Fibroblast of skin of left quadriceps (primary cell): ENCODE measurements around the gene CNTNAP2.
"Not testable (repeated sequence)": the region's sequence is repeated elsewhere in the genome, so short reads cannot be mapped to it uniquely, and the experiment has no call there.

Experiments
- DNase-seq, 2 experiments: peaks; one replicate each; pipeline ENCODE4 v3.0.0-alpha.2; 2013; ENCODE audit warnings: low read depth in 2 of 2

Gene CNTNAP2

DNA sequence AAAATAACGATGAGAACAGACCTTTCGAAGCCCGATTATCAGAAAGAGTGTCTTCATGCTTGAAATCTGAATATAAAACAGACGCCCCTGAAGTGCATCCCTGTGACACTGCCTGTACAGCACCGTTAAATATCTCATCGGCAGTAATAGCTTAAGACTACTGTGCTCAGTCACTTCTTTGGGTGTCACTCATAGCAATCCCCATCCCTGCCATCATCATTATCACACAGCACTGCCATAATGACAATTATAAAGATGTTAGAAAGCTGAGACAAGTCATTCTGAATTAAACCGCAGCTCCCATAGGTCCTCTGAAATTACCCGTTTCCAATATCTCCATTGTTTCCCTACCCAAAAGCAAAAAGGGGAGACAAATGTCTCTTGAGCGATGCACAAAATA lies 1906.2 kb downstream of the CNTNAP2 start:
- DNase-seq, result no peak

DNA sequence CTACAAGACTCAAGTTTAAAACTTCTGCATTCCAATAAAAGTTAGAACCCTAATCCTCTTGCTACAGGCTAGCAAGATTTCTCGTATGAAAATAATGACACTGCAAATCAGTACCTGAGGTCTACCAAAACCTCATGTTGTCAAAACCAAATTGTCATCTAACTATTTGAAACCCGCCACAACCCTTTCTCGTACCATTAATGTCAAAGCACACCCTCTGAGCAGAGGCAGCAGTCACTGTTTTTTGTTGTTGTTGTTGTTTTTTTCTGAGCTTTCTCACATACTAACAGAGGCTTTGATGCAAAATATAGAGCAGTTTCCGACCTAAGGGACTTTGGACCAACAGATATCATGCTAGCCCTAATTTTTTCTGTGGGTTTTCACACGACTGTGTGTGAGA lies 1910.1 kb downstream of the CNTNAP2 start:
- DNase-seq, result no peak

DNA sequence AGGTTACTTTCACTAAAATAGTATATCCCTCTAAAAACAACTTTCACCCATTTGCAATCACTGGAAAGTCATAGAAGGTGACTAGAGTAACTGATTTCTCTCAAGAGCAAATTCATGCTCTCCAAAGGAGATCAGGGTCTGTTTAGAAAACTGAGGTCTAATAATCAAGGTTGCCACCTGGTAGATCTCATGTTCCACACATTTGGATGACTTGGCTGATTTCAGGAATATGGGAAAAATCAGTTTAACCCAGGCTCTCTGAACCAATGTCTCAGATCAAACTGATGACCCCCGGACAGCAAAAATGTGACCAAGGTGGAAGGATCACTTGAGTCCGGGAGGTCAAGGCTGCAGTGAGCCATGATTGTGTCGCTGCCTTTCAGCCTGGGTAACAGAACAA lies 1911.6 kb downstream of the CNTNAP2 start:
- DNase-seq, result no peak

DNA sequence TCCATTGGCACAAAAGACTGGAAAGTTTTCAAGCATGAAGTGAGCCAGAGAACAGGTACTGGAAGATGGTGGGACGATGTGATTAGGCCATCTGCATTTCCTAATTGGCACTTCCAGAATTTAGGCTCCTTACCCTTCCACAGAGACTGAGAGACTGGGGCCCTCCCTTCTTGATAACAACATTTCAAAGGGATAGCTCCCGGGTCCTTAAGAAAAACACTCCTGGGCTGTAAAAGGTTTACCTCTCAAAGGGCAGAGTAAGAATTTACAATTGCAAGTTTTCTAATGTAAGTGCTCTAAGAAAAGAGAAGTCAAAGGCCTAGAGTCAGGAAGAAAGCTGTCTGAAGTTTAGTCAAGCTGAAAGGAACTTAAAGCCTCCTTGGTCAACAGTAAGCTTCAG lies 1914.4 kb downstream of the CNTNAP2 start:
- DNase-seq, result no peak

DNA sequence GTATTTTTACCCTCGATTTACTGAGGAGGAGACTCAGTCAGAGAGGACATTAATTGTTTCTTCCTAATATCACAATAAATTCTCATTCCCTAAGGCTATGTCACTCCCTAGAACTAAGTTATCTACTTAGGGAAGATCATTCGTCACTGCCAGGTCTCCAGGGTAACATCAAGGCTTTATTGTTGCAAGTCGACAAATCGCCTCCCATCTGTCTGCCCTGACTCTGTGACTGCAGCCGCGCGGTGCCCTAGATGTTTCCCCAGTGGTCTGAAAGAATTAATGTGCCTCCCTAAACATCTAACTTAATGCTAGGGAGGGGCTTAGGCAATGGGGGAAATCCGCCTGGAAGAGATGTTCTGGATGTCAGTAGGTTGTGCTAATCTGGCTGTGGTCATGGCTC lies 1915.2 kb downstream of the CNTNAP2 start:
- DNase-seq, result no peak

DNA sequence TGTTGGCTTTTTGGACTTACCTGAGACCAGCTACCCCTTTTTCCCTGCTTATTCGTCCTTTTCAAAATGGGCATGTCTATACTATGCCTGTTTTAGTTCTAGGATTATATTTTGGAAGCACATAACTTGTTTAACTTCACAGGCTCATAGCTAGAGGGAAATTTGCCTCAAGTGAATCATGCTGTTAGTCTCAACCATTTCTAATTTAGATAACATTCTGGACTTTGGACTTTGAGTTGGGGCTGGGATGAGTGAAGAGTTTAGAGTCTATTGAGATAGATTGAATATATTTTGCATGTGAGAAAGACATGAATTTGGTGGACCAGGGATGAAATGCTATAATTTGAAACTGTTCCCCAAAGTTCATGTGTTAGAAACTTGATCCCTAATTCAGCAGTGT lies 1919.3 kb downstream of the CNTNAP2 start:
- no peak for DNase-seq

DNA sequence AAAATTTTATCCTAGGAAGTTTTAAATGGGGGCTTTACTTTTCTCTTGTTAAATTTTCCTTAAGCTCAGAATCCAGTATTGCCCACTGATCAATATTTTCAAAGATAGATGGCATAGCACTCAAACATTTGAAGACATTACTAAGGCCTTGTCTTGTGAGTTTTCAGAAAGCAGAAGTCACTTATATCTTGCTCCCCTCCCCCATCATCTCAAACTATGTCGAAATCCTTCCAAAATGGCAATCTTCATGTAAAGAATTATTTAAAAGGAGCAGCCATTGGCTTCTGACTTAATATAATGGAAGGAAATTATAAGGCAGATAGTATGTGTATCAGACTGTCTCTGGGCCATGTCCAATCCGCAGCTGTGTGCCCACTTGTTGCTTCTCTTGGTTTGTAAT lies 1920.4 kb downstream of the CNTNAP2 start:
- DNase-seq, result no peak

DNA sequence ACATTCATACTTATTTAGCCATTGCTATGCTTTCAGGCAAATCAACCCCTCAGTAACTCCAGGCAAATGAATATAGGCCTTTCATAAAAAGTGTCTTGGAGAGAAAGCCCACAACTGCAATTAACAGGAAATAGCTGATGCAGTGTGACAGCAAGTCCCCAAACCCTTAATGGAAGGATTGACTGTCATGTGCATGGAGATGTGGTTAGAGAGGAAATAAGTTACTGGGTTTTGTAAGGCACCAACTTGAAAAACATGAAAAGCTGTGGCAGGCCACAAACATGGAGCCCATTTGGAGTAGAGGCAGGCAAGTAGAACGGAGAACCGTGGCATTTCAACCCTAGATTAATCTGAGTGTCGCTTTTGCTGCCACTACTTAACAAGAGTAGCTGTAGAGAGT lies 1924.6 kb downstream of the CNTNAP2 start:
- DNase-seq, result no peak

DNA sequence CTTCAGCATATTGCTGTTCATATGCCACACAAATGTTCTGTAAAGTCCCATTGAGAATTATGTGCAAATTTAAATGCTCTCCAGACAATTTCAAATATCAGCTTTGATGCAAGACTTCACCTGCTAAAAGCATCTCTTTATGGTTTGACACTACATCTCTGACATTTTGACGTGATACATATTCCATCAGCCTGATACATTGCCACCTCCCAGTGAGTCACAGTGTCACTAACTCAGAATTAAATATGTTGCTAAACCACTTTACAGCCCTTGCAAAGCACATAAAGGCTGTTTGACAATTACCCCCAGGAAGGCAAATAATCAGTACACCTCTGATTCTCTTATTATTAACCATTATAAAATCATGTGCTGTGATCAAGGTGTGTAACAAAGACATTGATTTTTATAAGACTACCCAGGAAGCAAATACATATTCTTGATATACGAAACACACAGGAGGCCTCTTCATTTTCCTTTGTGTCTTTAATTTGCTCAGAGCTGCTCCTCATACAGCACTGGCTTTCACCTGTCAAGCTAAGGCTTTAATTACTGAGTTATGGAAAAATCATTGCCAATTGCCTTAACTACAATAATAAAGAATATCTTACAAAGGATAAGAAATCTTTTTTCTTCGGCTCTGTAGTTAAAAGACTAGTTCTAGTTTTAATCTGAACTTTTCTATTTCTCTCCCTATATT lies 1926.5 kb downstream of the CNTNAP2 start:
- no peak for DNase-seq

DNA sequence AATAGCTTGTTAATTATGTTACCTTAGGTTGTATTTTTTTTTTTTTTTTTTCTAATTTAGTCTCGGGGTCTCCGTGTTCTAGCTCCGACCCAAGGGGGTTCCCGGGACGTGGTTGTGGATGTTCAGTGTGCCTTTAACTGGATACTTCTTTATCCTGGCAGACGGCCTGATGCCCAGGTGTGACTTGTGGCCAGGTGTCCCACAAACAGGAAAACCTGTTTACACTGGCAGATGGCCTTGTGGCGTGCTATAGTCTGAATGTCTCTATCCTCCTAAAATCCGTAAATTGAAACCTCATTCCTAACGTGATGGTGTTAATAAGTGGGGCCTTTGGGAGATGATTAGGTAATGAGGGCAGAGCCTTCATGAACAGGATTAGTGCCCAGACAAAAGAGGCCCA lies 1927.6 kb downstream of the CNTNAP2 start:
- no peak for DNase-seq

DNA sequence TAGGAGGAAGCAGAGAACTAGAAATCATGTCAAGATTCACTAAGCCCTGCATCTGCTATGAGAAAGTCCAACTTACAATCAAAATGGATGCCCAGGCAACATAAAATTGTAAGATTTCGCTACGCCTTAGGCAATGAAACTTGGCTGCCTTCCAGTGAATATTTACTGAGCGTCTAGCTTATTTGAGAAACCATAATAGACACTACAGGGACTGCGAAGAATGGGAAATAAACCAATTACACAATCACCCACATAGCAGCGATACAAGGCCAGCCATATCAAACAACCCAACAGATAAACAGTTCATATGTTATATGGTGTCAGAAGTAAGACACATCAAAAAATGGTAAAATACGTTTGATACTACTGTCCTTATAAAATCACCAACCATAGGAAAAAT lies 1928.9 kb downstream of the CNTNAP2 start:
- DNase-seq, result no peak

DNA sequence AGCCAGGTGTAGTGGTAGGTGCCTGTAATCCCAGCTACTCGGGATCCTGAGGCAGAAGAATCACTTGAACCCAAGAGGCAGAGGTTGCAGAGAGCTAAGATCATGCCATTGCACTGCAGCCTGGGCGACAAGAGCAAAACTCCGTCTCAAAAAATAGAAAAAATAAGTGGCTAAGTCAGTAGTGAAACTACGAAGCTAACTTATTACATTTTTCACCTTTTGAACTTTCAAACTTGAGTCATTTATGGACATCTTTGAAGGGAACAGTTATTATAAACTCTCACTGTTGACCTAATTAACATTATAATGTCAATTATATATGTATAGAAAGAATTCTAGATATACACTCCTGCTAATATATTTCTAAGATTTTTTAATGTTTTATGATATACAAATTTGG lies 1932.5 kb downstream of the CNTNAP2 start:
- no peak for DNase-seq

DNA sequence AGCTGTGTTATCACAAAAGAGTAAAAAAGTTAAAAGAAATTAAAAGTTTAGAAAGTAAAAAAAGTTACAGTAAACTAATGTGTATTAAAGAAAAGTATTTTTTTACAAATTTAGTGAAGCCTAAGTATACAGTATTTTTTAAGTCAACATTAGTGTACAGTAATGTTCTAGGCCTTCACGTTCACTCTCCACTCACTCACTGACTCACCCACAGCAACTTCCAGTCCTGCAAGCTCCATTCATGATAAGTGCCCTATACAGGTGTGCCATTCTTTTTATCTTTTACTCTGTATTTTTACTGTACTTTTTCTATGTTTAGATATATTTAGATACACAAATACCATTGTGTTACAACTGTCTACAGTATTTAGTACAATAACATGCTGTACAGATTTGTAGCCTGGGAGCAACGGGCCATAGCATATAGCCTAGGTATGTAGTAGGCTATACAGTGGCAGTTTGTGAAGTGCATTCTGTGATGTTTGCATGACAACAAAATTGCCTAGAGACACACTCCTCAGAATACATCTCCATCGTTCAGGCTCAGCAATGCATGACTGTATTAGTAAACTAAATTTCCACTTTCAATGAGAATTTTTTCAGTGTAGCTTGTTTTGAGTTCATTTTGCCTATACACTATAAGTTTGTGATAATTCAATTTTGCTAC lies 1934.0 kb downstream of the CNTNAP2 start:
- DNase-seq, result no peak

DNA sequence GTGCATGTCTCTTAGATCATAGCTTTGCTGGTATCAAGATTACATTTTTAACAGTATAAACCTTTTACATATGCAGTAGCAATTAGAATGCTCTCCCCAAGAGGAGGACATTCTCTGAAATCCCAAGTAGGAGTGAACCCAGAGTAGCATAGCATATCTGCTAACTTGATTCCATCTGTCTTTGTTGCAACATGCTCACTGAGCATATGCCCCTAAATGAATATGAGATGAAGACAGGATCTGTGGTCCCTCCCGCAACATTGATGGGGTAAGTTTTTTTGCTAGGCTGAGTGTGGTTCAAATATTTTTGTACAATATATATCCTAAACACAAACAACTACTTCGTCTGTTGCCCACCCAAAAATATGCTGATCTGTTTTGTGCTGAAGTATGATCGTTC lies 1939.8 kb downstream of the CNTNAP2 start:
- no peak for DNase-seq

DNA sequence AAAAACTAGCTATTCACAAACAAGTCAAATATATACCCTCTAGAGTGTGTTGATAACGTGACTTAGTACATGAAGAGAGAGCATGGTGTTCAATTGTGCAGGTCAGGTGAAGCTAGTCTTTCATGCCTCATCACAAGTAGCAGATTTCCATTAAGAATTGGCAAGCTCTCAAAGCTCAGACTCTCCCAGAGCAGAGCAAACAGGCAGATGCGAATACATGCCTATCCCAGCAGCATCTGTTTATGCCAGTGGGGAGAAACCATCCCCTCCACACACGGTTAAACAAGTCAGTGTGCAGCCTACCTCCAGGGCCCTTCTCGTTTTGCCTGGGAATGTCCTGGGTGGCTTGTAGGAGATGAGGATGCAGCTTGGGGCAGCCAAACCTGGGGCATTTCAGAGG lies 1941.5 kb downstream of the CNTNAP2 start:
- no peak for DNase-seq

DNA sequence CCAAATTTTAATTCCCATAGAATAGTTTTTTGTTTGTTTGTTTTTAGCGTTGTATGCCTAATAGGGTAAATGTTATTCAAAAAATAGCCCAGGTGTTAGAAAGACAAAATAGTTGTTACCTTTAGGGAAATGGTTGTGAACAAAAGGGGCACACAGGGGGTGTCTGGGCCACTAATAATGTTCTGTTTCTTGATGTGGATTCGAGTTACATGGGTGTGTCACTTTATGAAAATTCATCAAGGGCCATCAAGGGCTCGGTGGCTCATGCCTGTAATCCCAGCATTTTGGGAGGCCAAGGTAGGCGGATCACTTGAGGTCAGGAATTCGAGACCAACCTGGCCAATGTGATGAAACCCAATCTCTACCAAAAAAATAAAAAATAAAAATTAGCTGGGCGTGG lies 1942.2 kb downstream of the CNTNAP2 start:
- DNase-seq, result no peak

DNA sequence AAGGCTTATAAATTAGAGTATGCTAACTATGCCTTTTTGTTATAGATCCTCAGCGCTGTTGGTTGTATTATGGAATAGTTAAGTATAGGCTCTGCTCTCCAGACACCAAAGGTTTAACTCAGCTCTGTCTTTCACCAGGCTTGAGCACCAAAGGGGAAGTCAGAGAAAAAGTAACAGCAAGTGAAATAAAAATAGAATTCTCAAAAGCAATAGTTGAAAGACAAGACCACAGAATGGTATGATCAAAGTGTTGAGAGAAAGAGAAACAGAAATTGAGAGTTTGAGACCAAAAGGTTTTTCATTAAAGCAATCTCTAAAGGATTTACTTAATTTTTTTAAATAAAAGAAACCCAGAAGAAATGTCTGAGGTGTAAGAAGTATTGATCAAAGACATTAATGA lies 1944.1 kb downstream of the CNTNAP2 start:
- no peak for DNase-seq

DNA sequence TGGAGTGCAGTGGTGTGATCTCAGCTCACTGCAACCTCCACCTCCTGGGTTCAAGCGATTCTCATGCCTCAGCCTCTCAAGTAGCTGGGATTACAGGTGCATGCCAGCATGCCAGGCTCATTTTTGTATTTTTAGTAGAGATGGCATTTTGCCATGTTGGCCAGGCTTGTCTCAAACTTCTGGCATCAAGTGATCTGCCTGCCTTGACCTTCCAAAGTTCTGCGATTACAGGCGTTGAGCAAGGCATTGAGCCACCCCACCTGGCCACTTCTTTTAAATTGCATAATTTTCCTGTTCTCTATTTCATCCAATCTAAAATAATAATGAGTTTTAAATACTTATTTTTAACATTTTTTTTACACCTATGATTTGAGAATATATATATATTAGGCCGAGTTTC lies 1961.5 kb downstream of the CNTNAP2 start:
- DNase-seq, result not testable (repeated sequence)

DNA sequence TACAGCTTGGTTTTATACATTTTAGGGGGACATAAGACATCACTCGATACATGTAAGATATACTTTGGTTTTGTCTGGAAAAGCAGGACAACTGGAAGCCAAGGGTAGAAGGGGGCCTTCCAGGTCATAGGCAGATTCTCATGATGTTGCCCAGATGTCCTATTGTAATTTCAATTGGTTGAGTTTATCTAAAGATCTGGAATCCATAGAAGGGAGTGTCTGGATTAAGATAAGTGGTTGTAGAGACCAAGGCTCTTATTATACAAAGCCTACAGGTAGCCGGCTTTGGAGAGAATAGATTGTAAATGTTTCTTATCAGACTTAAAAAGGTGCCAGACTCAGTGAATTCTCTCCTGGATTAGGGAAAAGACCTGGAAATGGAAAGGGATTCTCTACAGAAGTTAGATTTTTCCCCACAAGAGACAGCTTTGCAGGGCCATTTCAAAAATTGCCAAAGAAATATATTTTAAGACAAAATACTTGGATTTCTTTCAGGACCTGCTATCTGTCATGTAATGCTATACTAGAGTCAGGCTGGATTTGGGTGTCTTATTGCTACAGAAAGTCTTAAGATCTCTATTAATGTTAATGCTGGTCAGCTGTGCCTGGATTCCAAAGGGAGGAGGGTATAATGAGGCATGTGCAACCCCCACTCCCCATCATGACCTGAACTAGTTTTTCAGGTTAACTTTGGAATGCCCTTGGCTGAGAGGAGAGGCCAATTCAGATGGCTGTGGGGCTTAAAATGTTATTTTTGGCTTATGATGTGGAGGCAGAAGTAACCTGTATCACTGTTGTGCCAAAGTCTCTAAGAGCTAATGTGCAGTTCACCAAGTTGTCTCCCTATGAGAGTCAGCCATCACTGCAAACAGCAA lies 1962.8 kb downstream of the CNTNAP2 start:
- DNase-seq, result no peak

DNA sequence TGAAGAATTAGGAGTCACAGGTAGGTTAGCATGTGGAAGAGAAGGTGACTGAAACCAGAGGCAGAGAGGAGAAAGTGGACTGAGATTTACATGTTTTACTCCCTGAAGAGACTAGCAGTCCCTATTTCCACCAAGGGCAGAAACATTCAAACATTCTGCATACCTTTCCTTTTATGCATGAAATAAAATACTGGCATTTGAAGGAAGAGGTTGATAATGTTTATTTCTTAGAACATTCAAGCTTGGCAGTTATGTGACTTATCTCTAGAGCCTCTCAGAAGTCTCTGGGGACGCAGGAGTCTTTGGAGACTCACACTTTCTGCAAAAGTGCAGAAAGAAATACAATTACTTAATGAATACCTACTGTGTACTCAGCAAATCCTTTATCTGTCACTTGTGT lies 1966.8 kb downstream of the CNTNAP2 start:
- peak; percentile 12 to 24 for DNase-seq

DNA sequence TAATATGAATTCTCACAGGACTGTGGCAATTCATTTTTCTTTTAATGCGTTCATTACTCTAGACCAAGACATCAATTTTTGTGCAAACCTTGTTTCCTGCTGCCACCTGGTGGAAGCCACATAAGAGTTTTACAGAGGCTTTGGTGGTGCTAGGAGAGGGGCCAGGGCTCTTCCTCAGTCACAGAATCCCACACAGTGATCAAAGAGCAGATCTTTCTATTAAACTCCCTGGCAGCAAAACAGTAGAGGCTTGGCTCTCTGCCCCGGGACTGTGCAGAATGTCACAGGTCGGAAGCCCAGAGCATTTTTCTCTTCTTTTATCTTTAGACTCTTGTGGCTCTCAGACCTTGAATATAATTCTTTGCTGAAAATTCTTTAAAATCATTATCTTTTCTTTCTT lies 1967.5 kb downstream of the CNTNAP2 start:
- peak; percentile 51 to 55 for DNase-seq

DNA sequence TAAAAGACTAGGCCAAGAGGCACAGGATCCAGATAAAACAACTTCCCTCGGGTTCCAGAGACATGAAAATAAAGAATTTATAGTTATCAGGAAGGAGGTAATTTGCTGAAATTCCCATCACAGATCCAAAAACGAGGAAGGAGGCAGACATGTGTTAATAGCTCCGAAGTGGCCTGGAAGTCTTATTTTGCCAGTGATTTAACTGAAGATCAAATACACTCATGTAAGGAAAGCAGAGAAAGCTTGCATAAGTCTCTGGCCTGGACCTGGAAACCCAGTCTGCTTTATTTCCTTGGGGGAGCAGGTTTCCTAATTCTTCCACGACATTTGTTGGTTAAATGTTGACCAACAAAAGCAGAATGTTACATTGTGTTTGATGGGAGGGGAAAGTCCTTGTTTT lies 1975.3 kb downstream of the CNTNAP2 start:
- DNase-seq, result no peak
